ENCODE results near the gene KRT9.
"Not testable (repeated sequence)": the region's sequence is repeated elsewhere in the genome, so short reads cannot be mapped to it uniquely, and the experiment has no call there.

KRT9 gene, protein sequence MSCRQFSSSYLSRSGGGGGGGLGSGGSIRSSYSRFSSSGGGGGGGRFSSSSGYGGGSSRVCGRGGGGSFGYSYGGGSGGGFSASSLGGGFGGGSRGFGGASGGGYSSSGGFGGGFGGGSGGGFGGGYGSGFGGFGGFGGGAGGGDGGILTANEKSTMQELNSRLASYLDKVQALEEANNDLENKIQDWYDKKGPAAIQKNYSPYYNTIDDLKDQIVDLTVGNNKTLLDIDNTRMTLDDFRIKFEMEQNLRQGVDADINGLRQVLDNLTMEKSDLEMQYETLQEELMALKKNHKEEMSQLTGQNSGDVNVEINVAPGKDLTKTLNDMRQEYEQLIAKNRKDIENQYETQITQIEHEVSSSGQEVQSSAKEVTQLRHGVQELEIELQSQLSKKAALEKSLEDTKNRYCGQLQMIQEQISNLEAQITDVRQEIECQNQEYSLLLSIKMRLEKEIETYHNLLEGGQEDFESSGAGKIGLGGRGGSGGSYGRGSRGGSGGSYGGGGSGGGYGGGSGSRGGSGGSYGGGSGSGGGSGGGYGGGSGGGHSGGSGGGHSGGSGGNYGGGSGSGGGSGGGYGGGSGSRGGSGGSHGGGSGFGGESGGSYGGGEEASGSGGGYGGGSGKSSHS

DNA sequence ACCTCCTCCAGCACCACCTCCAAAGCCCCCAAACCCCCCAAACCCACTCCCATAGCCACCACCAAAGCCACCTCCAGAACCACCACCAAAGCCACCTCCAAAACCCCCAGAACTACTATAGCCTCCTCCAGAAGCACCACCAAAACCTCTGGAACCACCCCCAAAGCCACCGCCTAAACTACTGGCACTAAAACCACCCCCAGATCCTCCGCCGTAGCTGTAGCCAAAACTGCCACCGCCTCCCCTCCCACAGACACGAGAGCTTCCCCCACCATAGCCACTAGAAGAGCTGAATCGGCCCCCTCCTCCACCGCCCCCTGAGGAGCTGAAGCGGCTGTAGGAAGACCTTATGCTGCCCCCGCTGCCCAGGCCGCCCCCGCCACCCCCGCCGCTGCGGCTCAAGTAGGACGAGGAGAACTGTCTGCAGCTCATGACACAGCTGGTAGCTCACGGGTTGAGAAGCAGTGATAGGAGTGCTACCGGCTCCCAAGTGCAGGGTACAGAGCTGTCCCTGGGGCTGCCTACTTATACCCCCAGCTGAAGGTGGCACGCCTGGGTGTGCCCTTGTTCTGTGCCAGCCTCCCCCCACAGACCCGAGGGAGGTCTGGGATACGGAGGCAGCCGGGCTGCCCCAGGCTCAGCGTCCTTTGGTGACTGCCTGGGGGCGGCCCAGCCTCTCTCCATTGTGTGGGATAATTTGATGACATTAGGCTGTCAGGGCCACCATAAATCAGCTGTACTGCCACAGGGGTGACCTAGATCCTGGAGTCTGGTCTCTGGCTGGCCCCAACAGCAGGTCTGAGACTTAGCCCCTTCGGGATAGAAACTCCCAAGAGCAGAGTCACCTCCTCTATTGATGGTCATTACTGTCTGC lies at the start of gene KRT9:
TSS of gene KRT9 (minus strand) at position 499 of the 874 bp plus-strand sequence. CDS start at position 432, 67 bp downstream.
- no peaks in the 10 kb centered on the region for H3K36me3 Mint-ChIP-seq (ENCODE audit: low read depth)
- TF ChIP-seq, protein P1, sequence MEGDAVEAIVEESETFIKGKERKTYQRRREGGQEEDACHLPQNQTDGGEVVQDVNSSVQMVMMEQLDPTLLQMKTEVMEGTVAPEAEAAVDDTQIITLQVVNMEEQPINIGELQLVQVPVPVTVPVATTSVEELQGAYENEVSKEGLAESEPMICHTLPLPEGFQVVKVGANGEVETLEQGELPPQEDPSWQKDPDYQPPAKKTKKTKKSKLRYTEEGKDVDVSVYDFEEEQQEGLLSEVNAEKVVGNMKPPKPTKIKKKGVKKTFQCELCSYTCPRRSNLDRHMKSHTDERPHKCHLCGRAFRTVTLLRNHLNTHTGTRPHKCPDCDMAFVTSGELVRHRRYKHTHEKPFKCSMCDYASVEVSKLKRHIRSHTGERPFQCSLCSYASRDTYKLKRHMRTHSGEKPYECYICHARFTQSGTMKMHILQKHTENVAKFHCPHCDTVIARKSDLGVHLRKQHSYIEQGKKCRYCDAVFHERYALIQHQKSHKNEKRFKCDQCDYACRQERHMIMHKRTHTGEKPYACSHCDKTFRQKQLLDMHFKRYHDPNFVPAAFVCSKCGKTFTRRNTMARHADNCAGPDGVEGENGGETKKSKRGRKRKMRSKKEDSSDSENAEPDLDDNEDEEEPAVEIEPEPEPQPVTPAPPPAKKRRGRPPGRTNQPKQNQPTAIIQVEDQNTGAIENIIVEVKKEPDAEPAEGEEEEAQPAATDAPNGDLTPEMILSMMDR (IDR thresholded peaks at IDR 0.05), result no peak
- H3K4me1 Mint-ChIP-seq, result peaks cover 22% of the 10 kb centered on the region
- H3K27me3 Mint-ChIP-seq (ENCODE audit: low read depth, poor library complexity), result peaks cover 25% of the 10 kb centered on the region
- no peak within 1 kb of the TSS for H3K4me3 Mint-ChIP-seq
- no peak within 1 kb of the TSS for H3K27ac Mint-ChIP-seq
- peak; percentile 51 for DNase-seq
- H3K9me3 Mint-ChIP-seq, result peaks cover 4% of the 10 kb centered on the region

DNA sequence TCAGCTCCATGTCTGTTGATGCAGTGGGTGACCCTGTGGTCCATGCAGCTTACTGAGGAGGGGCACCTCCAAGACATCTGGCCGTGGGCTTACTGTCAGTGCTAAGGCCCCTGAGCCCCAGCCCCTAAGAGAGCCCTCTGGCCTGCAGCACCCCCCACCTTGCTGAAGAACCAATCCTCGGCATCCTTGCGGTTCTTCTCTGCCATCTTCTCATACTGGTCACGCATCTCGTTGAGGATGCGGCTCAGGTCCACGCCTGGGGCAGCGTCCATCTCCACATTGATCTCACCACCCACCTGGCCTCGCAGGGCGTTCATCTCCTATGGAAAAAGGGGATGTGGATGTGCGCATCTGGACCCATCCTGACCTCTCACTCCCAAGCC lies 49.6 kb upstream of the KRT9 start:
- H3K36me3 Mint-ChIP-seq (ENCODE audit: low read depth); H3K27ac Mint-ChIP-seq; DNase-seq; H3K4me3 Mint-ChIP-seq; H3K27me3 Mint-ChIP-seq (ENCODE audit: low read depth, poor library complexity); H3K9me3 Mint-ChIP-seq: not testable (repeated sequence)
- H3K4me1 Mint-ChIP-seq, result peaks cover 48% of the 10 kb centered on the region

DNA sequence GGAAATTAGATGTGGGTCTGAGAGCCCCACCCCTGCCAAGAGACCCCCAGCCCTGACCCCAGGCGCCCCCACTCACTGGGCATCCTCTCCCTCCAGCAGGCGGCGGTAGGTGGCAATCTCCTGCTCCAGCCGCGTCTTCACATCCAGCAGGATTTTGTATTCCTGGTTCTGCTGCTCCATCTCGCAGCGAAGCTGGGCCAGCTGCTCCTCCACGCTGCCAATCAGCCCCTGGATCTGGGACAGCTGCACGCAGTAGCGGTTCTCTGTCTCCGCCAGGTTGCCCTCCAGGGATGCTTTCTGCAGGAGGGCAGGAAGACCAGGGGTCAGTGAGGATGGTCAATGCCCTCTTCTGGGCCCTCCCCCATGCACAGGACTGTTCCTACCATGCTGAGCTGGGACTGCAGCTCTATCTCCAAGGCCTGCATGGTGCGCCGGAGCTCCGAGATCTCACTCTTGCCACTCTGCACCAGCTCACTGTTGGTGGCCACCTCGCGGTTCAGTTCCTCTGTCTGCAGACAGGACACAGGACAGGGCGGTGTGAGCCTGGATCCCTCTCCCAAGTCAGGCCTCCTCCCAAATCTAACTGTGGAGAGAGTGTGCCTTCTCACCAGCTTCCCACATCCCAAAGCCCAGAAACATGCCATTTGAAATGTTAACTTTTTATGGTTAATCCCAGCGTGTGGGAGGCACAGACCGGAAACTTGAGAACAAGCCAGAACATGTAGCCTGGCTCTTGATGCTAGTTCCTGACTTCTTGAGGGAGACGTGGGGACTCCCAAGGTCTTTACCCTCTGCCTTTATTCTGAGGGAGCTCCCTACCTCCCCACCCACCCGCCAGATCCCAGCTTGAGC lies 49.0 kb upstream of the KRT9 start:
- Mint-ChIP-seq H3K27ac (no peak overlapping the region), H3K9me3 (no peaks in the 10 kb centered on the region), H3K4me3 (no peak overlapping the region)

DNA sequence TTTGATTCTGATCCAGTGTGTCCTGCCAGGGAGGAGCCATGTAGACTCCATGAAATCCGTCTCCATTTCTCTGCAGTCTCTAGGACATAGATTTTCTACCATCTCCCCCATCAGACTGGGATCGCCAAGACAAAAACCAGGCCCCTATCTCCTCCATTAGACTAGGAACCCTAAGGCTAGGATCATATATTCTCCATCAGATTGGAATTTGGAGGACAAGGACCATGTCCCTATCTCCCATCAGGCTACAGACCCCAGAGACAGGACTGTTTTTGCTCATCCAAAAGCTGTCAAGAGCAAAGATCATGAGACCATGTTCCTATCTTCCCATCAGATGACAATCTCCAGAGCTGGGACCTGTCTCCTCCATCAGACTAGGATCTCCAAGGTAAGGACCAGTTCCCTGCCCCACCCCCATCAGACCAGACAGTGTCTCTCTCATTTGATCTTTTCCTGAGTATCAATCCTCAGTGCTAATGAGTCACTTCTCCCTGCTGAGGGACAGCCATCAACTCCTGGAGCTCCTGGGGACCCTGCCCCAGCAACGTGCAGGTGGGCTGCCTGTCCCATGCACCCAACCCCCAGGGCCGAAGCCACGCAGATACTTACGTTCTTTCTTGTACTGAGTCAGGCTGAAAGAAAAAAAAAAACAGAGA lies 48.2 kb upstream of the KRT9 start:
- Mint-ChIP-seq H3K27ac (peak overlapping the region; percentile 34), H3K4me1 (peaks cover 51% of the 10 kb centered on the region)
- not testable (repeated sequence) for DNase-seq; H3K36me3 Mint-ChIP-seq (ENCODE audit: low read depth); H3K4me3 Mint-ChIP-seq; H3K9me3 Mint-ChIP-seq; H3K27me3 Mint-ChIP-seq (ENCODE audit: low read depth, poor library complexity)

More for the DNA sequence above, 49.0 kb upstream of the KRT9 start:
- no peak for DNase-seq
- H3K4me1 Mint-ChIP-seq, result peaks cover 46% of the 10 kb centered on the region
- no peaks in the 10 kb centered on the region for H3K36me3 Mint-ChIP-seq (ENCODE audit: low read depth)
- TF ChIP-seq, protein P1 (IDR thresholded peaks at IDR 0.05), result no peak
- peaks cover 8% of the 10 kb centered on the region for H3K27me3 Mint-ChIP-seq (ENCODE audit: low read depth, poor library complexity)

DNA sequence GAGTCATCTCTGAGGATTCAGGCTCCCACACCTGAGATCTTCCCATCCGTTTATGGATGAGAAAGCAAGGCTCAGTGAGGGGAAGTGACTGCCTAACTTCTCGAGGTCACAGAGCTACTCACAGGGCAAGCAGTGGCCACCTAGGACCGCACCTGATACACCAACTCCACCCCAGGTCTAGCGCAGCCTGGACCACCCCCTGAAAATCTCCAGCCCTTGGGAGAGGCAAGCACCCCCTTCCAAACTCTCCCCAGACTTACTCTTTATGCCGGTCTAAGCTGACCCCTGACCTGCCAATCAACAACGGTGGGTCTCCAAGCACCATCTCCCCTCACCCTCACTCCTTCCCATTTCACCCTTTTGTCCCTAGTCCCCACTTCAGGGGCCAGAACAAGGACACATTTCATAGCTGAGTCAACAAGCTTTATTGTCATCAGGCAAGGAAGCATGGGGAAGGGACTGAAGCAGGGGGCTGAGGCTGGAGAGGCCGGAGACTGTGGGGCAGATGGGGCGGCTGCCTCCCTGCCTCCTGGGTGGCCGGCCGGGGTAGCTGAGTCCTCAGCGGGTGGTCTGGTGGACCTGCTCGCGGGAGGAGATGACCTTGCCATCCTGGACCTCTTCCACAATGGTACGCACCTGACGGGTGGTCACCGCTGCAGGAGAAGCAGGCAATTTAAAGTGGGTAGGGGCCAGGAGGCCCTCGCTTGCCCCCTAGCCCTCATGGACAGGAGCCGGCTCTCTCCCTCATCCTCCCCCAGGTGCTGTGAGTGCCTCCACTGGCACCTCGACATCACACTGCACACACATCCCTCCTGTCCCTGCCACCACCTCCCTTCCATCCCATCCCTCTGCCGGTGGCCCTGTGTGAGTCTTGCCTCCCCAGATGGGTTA lies 47.4 kb upstream of the KRT9 start:
- Mint-ChIP-seq H3K4me1 (peaks cover 55% of the 10 kb centered on the region), H3K27ac (no peak overlapping the region), H3K9me3 (no peaks in the 10 kb centered on the region), H3K4me3 (no peak overlapping the region), H3K36me3 (ENCODE audit: low read depth) (no peaks in the 10 kb centered on the region), H3K27me3 (ENCODE audit: low read depth, poor library complexity) (peaks cover 8% of the 10 kb centered on the region)
- DNase-seq, result no peak
- TF ChIP-seq, protein P1 (IDR thresholded peaks at IDR 0.05), result no peak

Data from nephron progenitor cell (in vitro differentiated cells).